Measurements from ENCODE around the gene CACUL1. TPM values are rescaled to one million over a fixed set of nuclear protein-coding genes. Genes with fewer than 3 reads are reported as not detected.

CACUL1 gene
- total and polyA plus RNA-seq, 2 of the 13 experiments (the other 11 are each of a cell fraction or from before 2014, with no cell fraction given) = 14.2 to 31.0 TPM

- TF ChIP-seq, protein P1, sequence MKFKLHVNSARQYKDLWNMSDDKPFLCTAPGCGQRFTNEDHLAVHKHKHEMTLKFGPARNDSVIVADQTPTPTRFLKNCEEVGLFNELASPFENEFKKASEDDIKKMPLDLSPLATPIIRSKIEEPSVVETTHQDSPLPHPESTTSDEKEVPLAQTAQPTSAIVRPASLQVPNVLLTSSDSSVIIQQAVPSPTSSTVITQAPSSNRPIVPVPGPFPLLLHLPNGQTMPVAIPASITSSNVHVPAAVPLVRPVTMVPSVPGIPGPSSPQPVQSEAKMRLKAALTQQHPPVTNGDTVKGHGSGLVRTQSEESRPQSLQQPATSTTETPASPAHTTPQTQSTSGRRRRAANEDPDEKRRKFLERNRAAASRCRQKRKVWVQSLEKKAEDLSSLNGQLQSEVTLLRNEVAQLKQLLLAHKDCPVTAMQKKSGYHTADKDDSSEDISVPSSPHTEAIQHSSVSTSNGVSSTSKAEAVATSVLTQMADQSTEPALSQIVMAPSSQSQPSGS (CRISPR knock-in tag; IDR thresholded peaks at IDR 0.05) = no peak
- TF ChIP-seq ZBTB7B (CRISPR knock-in tag; IDR thresholded peaks at IDR 0.05) = no peak
- no peak for TF ChIP-seq SP4 (CRISPR knock-in tag; IDR thresholded peaks at IDR 0.05)
- TF ChIP-seq, protein P2, sequence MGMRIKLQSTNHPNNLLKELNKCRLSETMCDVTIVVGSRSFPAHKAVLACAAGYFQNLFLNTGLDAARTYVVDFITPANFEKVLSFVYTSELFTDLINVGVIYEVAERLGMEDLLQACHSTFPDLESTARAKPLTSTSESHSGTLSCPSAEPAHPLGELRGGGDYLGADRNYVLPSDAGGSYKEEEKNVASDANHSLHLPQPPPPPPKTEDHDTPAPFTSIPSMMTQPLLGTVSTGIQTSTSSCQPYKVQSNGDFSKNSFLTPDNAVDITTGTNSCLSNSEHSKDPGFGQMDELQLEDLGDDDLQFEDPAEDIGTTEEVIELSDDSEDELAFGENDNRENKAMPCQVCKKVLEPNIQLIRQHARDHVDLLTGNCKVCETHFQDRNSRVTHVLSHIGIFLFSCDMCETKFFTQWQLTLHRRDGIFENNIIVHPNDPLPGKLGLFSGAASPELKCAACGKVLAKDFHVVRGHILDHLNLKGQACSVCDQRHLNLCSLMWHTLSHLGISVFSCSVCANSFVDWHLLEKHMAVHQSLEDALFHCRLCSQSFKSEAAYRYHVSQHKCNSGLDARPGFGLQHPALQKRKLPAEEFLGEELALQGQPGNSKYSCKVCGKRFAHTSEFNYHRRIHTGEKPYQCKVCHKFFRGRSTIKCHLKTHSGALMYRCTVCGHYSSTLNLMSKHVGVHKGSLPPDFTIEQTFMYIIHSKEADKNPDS (CRISPR knock-in tag; IDR thresholded peaks at IDR 0.05) = no peak
- no peak for TF ChIP-seq TEAD2 (CRISPR knock-in tag; IDR thresholded peaks at IDR 0.05)
- TF ChIP-seq ZSCAN9 (CRISPR knock-in tag; IDR thresholded peaks at IDR 0.05; ENCODE audit: borderline replicate concordance) = no peak
- TF ChIP-seq, protein P3, sequence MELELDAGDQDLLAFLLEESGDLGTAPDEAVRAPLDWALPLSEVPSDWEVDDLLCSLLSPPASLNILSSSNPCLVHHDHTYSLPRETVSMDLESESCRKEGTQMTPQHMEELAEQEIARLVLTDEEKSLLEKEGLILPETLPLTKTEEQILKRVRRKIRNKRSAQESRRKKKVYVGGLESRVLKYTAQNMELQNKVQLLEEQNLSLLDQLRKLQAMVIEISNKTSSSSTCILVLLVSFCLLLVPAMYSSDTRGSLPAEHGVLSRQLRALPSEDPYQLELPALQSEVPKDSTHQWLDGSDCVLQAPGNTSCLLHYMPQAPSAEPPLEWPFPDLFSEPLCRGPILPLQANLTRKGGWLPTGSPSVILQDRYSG (CRISPR knock-in tag; IDR thresholded peaks at IDR 0.05) = no peak
- TF ChIP-seq MAZ (IDR thresholded peaks at IDR 0.05; ENCODE audit: borderline replicate concordance, low read depth, low read length) = no peak
- no peak for TF ChIP-seq MAZ (CRISPR knock-in tag; IDR thresholded peaks at IDR 0.05; ENCODE audit: low read depth)
- TF ChIP-seq, protein P4, sequence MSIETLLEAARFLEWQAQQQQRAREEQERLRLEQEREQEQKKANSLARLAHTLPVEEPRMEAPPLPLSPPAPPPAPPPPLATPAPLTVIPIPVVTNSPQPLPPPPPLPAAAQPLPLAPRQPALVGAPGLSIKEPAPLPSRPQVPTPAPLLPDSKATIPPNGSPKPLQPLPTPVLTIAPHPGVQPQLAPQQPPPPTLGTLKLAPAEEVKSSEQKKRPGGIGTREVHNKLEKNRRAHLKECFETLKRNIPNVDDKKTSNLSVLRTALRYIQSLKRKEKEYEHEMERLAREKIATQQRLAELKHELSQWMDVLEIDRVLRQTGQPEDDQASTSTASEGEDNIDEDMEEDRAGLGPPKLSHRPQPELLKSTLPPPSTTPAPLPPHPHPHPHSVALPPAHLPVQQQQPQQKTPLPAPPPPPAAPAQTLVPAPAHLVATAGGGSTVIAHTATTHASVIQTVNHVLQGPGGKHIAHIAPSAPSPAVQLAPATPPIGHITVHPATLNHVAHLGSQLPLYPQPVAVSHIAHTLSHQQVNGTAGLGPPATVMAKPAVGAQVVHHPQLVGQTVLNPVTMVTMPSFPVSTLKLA (IDR thresholded peaks at IDR 0.05) = no peak
- TF ChIP-seq, protein P5, sequence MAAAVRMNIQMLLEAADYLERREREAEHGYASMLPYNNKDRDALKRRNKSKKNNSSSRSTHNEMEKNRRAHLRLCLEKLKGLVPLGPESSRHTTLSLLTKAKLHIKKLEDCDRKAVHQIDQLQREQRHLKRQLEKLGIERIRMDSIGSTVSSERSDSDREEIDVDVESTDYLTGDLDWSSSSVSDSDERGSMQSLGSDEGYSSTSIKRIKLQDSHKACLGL (CRISPR knock-in tag; IDR thresholded peaks at IDR 0.05) = no peak
Observed at GRCh38 chr10:118626953-118627352, 127.8 kb downstream of the CACUL1 start (continued).

Other genes starting within 250 kb of the CACUL1 start
- gene PRLHR, start 159.3 kb downstream of the CACUL1 start, total RNA-seq (2016; rRNA removed; fragmentation: Illumina TruSeq; extraction: Trizol) = not detected in 2 replicates
- not detected in 2 replicates for gene PRLHR, start 159.3 kb downstream of the CACUL1 start, polyA plus RNA-seq (2011; rRNA removed)

All from HepG2 (cell line).